GM10248 (cell line): Measurements from ENCODE around the gene PGBD5.

ENCODE experiments used
- CTCF ChIA-PET: fragments of 300-600 bp; sonication (Branson Sonifier 250); formaldehyde crosslinking; extraction: SDS; loops from one replicate; lab custom pipeline; 2021; ENCODE audit warnings: antibody characterized with exemption; lab: Yijun Ruan, JAX
- POLR2A ChIA-PET: fragments of 350-650 bp; sonication (Branson Sonifier 250); formaldehyde crosslinking; extraction: SDS; loops from one replicate; lab custom pipeline; 2020; ENCODE audit warnings: antibody characterized with exemption; lab: Yijun Ruan, JAX
- DNase-seq: peaks from one replicate; pipeline ENCODE4 v3.0.0; 2012; ENCODE audit errors: extremely low spot score
- TF ChIP-seq, protein P1 (sequence below): IDR thresholded peaks from 2 replicates; pipeline ENCODE4 v1.5.1; 2012; ENCODE audit warnings: mild to moderate bottlenecking, low read depth; ENCODE audit errors: extremely low read depth, missing control alignments, control extremely low read depth

The PGBD5 gene

GRCh38 chr1:230463326-230463725, 37.2 kb upstream of the PGBD5 start:
- ChIA-PET CTCF (no interaction called here), POLR2A (no interaction called here)
- TF ChIP-seq, protein P1, sequence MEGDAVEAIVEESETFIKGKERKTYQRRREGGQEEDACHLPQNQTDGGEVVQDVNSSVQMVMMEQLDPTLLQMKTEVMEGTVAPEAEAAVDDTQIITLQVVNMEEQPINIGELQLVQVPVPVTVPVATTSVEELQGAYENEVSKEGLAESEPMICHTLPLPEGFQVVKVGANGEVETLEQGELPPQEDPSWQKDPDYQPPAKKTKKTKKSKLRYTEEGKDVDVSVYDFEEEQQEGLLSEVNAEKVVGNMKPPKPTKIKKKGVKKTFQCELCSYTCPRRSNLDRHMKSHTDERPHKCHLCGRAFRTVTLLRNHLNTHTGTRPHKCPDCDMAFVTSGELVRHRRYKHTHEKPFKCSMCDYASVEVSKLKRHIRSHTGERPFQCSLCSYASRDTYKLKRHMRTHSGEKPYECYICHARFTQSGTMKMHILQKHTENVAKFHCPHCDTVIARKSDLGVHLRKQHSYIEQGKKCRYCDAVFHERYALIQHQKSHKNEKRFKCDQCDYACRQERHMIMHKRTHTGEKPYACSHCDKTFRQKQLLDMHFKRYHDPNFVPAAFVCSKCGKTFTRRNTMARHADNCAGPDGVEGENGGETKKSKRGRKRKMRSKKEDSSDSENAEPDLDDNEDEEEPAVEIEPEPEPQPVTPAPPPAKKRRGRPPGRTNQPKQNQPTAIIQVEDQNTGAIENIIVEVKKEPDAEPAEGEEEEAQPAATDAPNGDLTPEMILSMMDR = no peak
- no peak for DNase-seq

DNA sequence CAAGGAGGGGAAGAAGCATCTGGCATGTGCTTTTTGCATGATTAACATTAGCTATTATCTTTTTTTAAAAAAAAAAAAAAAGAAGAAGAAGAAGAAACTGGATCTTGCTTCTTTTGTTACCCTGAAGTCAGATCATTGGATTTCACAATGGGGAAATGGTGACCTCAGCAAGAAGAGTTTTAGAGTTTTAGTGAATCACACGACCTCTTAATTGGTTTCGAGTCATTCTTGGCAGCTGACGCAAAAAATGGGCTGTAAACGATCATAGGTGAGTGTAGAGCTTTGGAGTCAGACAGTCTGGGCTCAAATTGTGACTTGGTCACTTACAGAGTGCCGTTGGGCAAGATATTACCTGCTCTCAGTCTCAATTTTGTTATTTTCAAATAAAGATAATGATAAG, 33.3 kb upstream of the PGBD5 start:
- ChIA-PET POLR2A (no interaction called here), CTCF (no interaction called here)
- TF ChIP-seq, protein P1 = no peak
- DNase-seq = no peak

DNA sequence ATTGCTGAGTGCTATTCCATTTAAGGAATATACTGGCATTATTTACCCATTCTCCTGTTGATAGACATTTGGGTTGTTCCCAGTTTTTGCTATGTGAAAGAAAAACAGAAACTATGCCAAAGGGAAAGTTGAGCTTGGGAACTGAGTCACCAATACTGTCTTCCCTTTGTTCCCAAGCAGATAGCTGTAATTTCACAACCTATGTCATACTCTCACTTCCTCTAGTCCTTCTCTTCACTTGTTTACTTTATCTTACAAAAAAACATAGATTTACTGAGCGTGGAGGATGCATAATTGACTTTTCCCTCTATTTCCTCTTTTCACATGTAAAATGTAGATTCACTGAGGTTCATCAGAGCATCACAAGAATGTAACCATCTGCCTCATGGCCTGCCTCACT, 32.4 kb upstream of the PGBD5 start:
- ChIA-PET POLR2A (no interaction called here), CTCF (interaction anchor here (1.3 kb wide), 1 partner anchor 37 kb away, joined by 3 read pairs; no protein-coding TSS in a partner anchor)
- DNase-seq = no peak
- TF ChIP-seq, protein P1 = no peak

DNA sequence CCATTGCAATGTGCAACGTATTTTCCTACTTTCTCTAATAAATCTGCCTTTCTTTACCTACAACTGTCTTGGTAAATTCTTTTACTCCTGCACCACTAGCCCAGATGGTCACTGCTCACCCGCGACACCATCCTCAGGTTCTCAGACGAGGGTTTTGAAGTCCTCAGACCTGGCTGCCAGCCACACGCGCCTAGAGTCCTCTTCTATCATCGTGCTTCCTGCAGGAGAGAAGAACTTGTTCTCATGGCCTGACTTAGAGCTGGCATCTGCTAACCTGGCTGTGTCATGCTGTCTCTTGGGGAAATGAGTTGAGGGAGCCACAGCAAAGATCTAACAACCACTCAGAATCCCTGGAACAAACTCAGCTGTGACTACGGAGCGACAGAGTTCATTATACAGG, 30.3 kb upstream of the PGBD5 start:
- DNase-seq = no peak
- TF ChIP-seq, protein P1 = no peak
- POLR2A ChIA-PET = no interaction called here
- CTCF ChIA-PET = no interaction called here

DNA sequence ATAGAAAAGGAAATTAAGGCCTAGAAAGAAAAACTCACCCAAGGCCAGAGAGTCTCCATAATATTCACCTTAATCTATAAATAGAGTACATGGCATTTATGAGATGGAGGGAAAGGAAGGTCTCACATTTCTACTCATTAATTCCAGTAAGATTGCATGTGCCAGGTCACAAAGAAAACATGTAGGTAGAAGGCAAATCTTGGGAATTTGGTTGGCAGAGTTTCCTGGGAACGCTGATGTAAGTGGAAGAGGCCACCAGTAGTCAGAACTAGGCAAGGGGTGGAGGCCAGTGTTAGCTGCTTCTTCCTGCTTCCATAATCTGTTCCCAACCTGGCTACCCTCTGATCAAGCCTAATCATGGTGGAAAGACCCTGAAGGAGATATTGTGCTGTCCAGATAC, 29.2 kb upstream of the PGBD5 start:
- POLR2A ChIA-PET = no interaction called here

GRCh38 chr1:230453377-230453776, 27.2 kb upstream of the PGBD5 start:
- TF ChIP-seq, protein P1 = no peak
- DNase-seq = no peak
- ChIA-PET CTCF (interaction anchor here (1.9 kb wide), 1 partner anchor 12 kb away, joined by 9 read pairs; no protein-coding TSS in a partner anchor), POLR2A (no interaction called here)

More for the DNA sequence above, 29.2 kb upstream of the PGBD5 start:
- DNase-seq = no peak
- TF ChIP-seq, protein P1 = no peak
- CTCF ChIA-PET = no interaction called here
